GM18909 (cell line): ENCODE data around the gene FBXO28.
"Not testable (repeated sequence)": the region's sequence is repeated elsewhere in the genome, so short reads cannot be mapped to it uniquely, and the experiment has no call there.

Experiments
- ATAC-seq: cut with Tn5 transposase; IDR thresholded peaks from one replicate; pipeline ENCODE4 v1.9.1; 2021; ENCODE audit warnings: mild to moderate bottlenecking; ENCODE audit not compliant: unreplicated experiment, poor library complexity

FBXO28 gene

GRCh38 chr1:224182057-224182865, 68.3 kb downstream of the FBXO28 start:
- ATAC-seq = peak; percentile 48

DNA sequence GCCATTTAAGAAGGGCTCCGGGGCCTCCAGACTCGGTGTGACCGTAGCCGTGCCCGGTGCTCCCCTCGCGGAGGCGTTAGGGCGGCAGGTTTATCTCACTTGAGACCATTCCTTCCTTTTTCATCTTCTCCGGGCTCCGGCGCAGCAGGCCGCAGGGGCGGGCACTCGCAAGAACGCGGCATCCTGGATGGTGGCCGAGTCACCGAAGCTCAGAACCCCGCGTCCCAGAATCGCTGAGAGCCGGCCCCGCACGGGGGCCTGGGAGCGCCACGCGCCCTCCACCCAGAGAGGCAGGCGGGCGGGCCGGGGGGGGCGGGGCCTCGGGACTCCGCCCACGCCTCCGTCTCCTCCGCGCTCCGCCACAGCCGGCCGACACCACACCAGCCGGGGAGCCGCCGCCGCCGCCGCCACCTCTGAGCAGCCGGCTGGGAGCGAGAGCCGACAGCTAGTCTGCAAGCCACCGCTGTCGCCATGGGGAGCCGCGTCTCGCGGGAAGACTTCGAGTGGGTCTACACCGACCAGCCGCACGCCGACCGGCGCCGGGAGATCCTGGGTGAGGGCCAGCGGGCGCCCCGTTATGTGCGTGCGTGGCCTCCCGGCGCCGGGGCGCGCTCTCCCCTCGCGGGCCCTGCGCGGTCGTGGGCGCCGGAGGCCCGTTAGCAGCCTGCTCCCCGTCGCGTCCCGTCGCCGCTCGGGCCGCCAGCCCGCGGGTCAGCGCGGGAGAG, 69.1 kb downstream of the FBXO28 start, which contains the start of gene DEGS1:
Gene DEGS1, plus strand, starts transcription at position 375 of the 725 bp plus-strand sequence. Its CDS starts 97 bp downstream, at position 472.
- ATAC-seq = peak; percentile 72

DNA sequence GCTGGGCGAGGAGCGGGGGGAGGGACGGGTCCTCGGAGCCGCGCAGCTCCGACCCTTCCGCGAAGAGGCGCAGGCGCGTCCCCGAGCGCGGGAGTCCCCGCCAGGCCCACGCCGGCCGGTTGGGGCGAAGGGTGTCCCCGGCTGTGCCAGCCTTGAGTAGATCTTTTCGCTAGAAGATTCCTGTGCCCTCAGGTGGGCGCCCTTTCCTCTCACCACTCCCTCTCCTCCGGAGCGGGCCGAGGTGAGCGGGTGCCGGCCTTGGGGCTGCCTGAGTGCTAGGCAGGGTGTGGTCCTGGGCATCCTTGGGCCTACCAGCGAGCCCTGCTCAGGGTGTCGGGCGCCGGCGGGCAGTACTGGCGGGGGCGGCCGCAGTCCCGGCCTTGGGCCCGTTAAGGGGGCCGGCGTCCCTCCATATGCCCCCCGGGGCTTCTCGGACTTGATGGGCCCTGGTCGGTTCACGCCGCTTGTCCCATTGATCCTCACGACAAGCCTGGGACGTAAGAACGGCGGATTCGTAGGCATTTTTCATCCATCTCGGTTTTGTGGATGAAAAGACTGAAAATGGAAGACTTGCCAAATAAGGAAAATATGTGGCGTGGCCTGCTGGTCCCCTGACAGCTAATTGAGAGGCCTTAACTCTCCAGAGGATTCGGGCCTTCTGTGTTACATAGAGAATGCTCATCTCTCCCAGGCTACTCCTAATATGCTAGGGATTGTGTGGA, 69.8 kb downstream of the FBXO28 start:
- peak; percentile 54 for ATAC-seq

DNA sequence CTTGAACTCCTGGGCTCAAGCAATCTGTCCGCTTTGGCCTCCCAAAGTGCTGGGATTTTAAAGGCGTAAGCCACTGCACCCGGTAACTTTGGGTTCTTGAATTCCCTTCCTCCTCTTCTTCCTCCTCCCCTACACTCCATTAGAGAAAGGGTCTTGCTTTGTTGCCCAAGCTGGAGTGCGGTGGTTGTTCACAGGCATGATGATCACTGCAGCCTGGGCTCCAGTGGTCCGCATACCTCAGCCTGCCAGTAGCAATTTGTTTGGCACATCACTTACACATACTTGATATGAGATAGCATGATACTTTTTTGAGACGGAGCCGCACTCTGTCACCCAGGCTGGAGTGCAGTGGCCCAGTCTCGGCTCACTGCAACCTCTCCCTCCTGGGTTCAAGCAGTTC, 71.3 kb downstream of the FBXO28 start:
- ATAC-seq = no peak

- no peak for ATAC-seq
These were observed 74.4 kb downstream of the FBXO28 start for GRCh38 chr1:224188286-224188685.

DNA sequence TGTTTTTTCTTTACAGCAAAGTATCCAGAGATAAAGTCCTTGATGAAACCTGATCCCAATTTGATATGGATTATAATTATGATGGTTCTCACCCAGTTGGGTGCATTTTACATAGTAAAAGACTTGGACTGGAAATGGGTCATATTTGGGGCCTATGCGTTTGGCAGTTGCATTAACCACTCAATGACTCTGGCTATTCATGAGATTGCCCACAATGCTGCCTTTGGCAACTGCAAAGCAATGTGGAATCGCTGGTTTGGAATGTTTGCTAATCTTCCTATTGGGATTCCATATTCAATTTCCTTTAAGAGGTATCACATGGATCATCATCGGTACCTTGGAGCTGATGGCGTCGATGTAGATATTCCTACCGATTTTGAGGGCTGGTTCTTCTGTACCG, 75.7 kb downstream of the FBXO28 start:
- ATAC-seq = no peak

- ATAC-seq = no peak
These were observed 78.3 kb downstream of the FBXO28 start for GRCh38 chr1:224192082-224192788.

- no peak for ATAC-seq
These were observed 79.5 kb downstream of the FBXO28 start for GRCh38 chr1:224193319-224193966.

- no peak for ATAC-seq
These were observed 83.1 kb downstream of the FBXO28 start for GRCh38 chr1:224196813-224197600.

DNA sequence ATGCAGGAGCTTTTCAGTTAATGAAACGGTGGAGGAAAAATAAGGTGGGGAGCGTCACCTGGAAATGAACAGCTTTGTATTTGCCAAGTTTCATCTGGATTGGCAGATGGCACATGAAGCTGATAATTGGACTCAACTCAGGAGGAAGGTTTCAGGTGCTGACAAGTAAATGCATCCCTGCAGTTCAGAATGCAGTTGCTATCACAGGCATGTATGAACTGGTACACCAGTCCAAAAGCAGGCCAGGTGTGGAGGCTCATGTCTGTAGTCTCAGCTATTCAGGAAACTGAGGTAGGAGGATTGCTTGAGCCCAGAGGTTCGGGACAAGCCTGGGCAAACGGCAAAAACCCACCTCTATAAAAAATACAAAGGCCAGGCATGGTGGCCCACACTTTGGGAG, 84.7 kb downstream of the FBXO28 start:
- no peak for ATAC-seq

DNA sequence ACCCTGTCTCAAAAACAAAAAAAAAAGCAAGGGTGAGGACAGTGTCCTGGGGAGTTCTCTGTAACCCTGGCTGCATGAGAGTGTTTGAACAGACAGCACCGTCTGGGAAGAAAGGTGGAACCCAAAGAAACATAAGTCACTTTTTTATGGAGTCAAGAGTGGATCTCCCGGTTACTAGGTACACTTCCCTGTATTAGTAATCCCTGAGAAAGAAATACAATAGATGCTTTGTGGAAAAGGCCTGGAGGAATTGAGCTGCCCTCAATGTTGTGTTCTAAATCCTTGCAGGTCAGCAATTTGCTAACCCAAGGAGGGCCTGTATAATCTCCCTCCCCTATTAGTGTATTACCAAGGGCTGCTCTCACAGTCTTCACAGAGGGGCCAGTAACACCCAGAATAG, 85.8 kb downstream of the FBXO28 start:
- no peak for ATAC-seq

- ATAC-seq = no peak
These were observed 87.5 kb downstream of the FBXO28 start for GRCh38 chr1:224201383-224201782.

DNA sequence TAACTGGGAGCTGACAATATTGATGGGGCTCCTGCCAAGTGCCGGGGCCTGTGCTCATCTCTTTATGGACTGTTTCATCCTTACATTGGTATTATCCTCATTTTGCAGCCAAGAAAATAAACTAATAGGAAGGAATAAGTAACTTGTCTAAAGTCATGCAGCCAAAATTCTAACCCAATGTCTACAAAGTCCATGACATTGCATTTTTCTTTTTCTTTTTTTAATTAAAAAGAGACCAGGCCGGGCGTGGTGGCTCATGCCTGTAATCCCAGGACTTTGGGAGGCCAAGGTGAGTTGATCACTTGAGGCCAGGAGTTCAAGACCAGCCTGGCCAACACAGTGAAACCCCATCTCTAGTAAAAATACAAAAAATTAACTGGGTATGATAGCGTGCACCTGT, 87.9 kb downstream of the FBXO28 start:
- no peak for ATAC-seq

DNA sequence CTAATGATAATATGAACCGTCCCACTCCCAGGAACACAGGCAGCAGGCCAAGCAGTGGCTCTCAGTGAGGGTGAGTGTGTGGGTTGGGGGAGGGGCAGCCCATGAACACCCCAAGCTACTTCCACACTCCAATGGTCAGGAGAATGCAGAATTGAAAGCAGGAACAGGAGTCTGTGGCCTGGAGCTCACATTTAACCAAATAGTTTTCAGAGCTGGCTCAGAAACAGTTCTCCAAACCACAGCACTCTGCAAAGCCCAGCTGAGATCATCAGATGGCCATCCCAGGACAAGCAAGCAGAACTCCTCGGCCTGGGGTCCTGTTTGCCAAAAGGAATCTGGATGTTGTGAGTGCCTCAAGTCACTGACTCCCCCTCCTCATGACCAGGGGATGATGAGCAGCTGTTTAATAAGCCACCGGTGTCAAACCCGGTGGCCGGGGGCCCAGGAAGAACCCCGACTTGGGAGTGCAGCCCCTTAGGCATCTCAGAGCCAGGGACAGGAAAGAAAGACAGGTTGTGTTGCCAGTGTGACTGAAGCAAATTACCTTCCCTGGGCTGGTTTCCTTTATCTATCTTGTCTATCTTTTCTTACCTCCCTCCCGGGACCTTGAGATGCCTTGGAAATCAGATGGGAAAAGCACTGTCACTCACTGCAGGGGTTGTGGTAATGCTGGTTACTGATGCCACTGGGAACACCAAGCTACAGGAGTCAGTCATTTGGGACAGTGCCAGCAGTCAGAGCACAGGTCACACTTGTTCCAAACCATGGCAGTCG, 89.5 kb downstream of the FBXO28 start:
- ATAC-seq = peak; percentile 46

GRCh38 chr1:224205438-224205840, 91.5 kb downstream of the FBXO28 start:
- ATAC-seq = peak; percentile 57

GRCh38 chr1:224205931-224206538, 92.1 kb downstream of the FBXO28 start:
- not testable (repeated sequence) for ATAC-seq

GRCh38 chr1:224211206-224211962, 97.5 kb downstream of the FBXO28 start:
- no peak for ATAC-seq
